ENCODE data around the gene LRRTM3.

The LRRTM3 gene

GRCh38 chr10:66929375-66929774 lies 3.5 kb downstream of the LRRTM3 start:
- no peak for DNase-seq (ENCODE audit: low read depth)
- TF ChIP-seq CTCF (IDR thresholded peaks at IDR 0.05; ENCODE audit: control insufficient read depth, extremely low read depth, insufficient read depth): no peak
- no peak overlapping the region for H3K4me3 ChIP-seq (ENCODE audit: low read depth, low read length)

- TF ChIP-seq CTCF (IDR thresholded peaks at IDR 0.05; ENCODE audit: control insufficient read depth, extremely low read depth, insufficient read depth): peak; percentile 82
- H3K4me3 ChIP-seq (ENCODE audit: low read depth, low read length): no peak overlapping the region
- no peak for DNase-seq (ENCODE audit: low read depth)
These were observed 5.6 kb downstream of the LRRTM3 start for GRCh38 chr10:66931340-66931948.

- DNase-seq (ENCODE audit: low read depth): no peak
- no peak overlapping the region for H3K4me3 ChIP-seq (ENCODE audit: low read depth, low read length)
- TF ChIP-seq CTCF (IDR thresholded peaks at IDR 0.05; ENCODE audit: control insufficient read depth, extremely low read depth, insufficient read depth): no peak
These were observed 6.1 kb downstream of the LRRTM3 start for GRCh38 chr10:66931949-66932343.

GRCh38 chr10:66934711-66935110 lies 8.9 kb downstream of the LRRTM3 start:
- DNase-seq (ENCODE audit: low read depth): no peak
- TF ChIP-seq CTCF (IDR thresholded peaks at IDR 0.05; ENCODE audit: control insufficient read depth, extremely low read depth, insufficient read depth): no peak
- H3K4me3 ChIP-seq (ENCODE audit: low read depth, low read length): no peak overlapping the region

GRCh38 chr10:66940965-66941364 lies 15.1 kb downstream of the LRRTM3 start:
- no peak for TF ChIP-seq CTCF (IDR thresholded peaks at IDR 0.05; ENCODE audit: control insufficient read depth, extremely low read depth, insufficient read depth)
- H3K4me3 ChIP-seq (ENCODE audit: low read depth, low read length): no peak overlapping the region
- DNase-seq (ENCODE audit: low read depth): no peak

GRCh38 chr10:66941491-66941890 lies 15.7 kb downstream of the LRRTM3 start:
- TF ChIP-seq CTCF (IDR thresholded peaks at IDR 0.05; ENCODE audit: control insufficient read depth, extremely low read depth, insufficient read depth): no peak
- no peak for DNase-seq (ENCODE audit: low read depth)
- no peak overlapping the region for H3K4me3 ChIP-seq (ENCODE audit: low read depth, low read length)

GRCh38 chr10:66942407-66942806 lies 16.6 kb downstream of the LRRTM3 start:
- DNase-seq (ENCODE audit: low read depth): no peak
- TF ChIP-seq CTCF (IDR thresholded peaks at IDR 0.05; ENCODE audit: control insufficient read depth, extremely low read depth, insufficient read depth): no peak
- H3K4me3 ChIP-seq (ENCODE audit: low read depth, low read length): no peak overlapping the region

Data from LNCaP clone FGC (cell line).